Measurements from ENCODE around the gene OTOG. TPM values are rescaled to one million over a fixed set of nuclear protein-coding genes. Genes with fewer than 3 reads are reported as not detected.

The OTOG gene
- total RNA-seq, 2 experiments from 2014 or later = not detected

GRCh38 chr11:17511571-17511970 is 35.5 kb upstream of the OTOG start:
- Mint-ChIP-seq H3K27ac (no peak overlapping the region), H3K4me1 (no peaks in the 10 kb centered on the region), H3K4me3 (no peak overlapping the region), H3K9me3 (no peaks in the 10 kb centered on the region), H3K27me3 (peaks cover 3% of the 10 kb centered on the region), H3K36me3 (ENCODE audit: low read depth) (no peaks in the 10 kb centered on the region)
- ChIA-PET POLR2A (no interaction called here), CTCF (interaction anchor here (0.7 to 1.2 kb wide), 3 partner anchors 9 to 55 kb away, joined by 3 read pairs; no protein-coding TSS in a partner anchor)
- no peak for DNase-seq

- CTCF ChIA-PET = interaction anchor here (0.7 to 1.2 kb wide), 3 partner anchors 8 to 56 kb away, joined by 3 read pairs; no protein-coding TSS in a partner anchor
- no peak for DNase-seq
- no peaks in the 10 kb centered on the region for H3K36me3 Mint-ChIP-seq (ENCODE audit: low read depth)
- POLR2A ChIA-PET = no interaction called here
- no peak overlapping the region for H3K27ac Mint-ChIP-seq
- no peaks in the 10 kb centered on the region for H3K9me3 Mint-ChIP-seq
- no peak overlapping the region for H3K4me3 Mint-ChIP-seq
- H3K4me1 Mint-ChIP-seq = no peaks in the 10 kb centered on the region
- H3K27me3 Mint-ChIP-seq = peaks cover 3% of the 10 kb centered on the region
Observed at GRCh38 chr11:17512101-17512500, 35.0 kb upstream of the OTOG start.

- Mint-ChIP-seq H3K4me3 (no peak overlapping the region), H3K4me1 (no peaks in the 10 kb centered on the region), H3K36me3 (ENCODE audit: low read depth) (no peaks in the 10 kb centered on the region), H3K9me3 (no peaks in the 10 kb centered on the region), H3K27ac (no peak overlapping the region), H3K27me3 (peaks cover 3% of the 10 kb centered on the region)
- no peak for DNase-seq
- CTCF ChIA-PET = interaction anchor here (1.1 to 2.3 kb wide), 3 partner anchors 9 to 131 kb away, joined by 4 to 5 read pairs (median 4); no protein-coding TSS in a partner anchor
- POLR2A ChIA-PET = no interaction called here
Observed at GRCh38 chr11:17513853-17514252, 33.2 kb upstream of the OTOG start.

GRCh38 chr11:17514476-17514875 is 32.6 kb upstream of the OTOG start:
- CTCF ChIA-PET = interaction anchor here (2.3 kb wide), 1 partner anchor 9 kb away, joined by 4 read pairs; no protein-coding TSS in a partner anchor
- no peaks in the 10 kb centered on the region for H3K4me1 Mint-ChIP-seq
- H3K9me3 Mint-ChIP-seq = no peaks in the 10 kb centered on the region
- no peak overlapping the region for H3K4me3 Mint-ChIP-seq
- POLR2A ChIA-PET = no interaction called here
- H3K36me3 Mint-ChIP-seq (ENCODE audit: low read depth) = no peaks in the 10 kb centered on the region
- no peak for DNase-seq
- no peak overlapping the region for H3K27ac Mint-ChIP-seq
- peaks cover 3% of the 10 kb centered on the region for H3K27me3 Mint-ChIP-seq

- H3K27me3 Mint-ChIP-seq = peaks cover 2% of the 10 kb centered on the region
- H3K4me1 Mint-ChIP-seq = no peaks in the 10 kb centered on the region
- no peaks in the 10 kb centered on the region for H3K9me3 Mint-ChIP-seq
- no peak for DNase-seq
- ChIA-PET POLR2A (no interaction called here), CTCF (interaction anchor here (0.9 kb wide), 1 partner anchor 13 kb away, joined by 4 read pairs; no protein-coding TSS in a partner anchor)
- no peak overlapping the region for H3K27ac Mint-ChIP-seq
- H3K36me3 Mint-ChIP-seq (ENCODE audit: low read depth) = no peaks in the 10 kb centered on the region
- no peak overlapping the region for H3K4me3 Mint-ChIP-seq
Observed at GRCh38 chr11:17515443-17516176, 31.4 kb upstream of the OTOG start.

GRCh38 chr11:17516551-17517150 is 30.4 kb upstream of the OTOG start:
- no peak overlapping the region for H3K4me3 Mint-ChIP-seq
- ChIA-PET POLR2A (no interaction called here), CTCF (interaction anchor here (0.9 kb wide), 1 partner anchor 12 kb away, joined by 4 read pairs; no protein-coding TSS in a partner anchor)
- H3K27me3 Mint-ChIP-seq = peaks cover 2% of the 10 kb centered on the region
- H3K4me1 Mint-ChIP-seq = no peaks in the 10 kb centered on the region
- H3K9me3 Mint-ChIP-seq = no peaks in the 10 kb centered on the region
- no peaks in the 10 kb centered on the region for H3K36me3 Mint-ChIP-seq (ENCODE audit: low read depth)
- no peak for DNase-seq
- no peak overlapping the region for H3K27ac Mint-ChIP-seq

GRCh38 chr11:17517186-17517585 is 29.9 kb upstream of the OTOG start:
- ChIA-PET POLR2A (no interaction called here), CTCF (no interaction called here)
- no peak for DNase-seq
- H3K27ac Mint-ChIP-seq = no peak overlapping the region
- H3K9me3 Mint-ChIP-seq = no peaks in the 10 kb centered on the region
- no peaks in the 10 kb centered on the region for H3K4me1 Mint-ChIP-seq
- no peaks in the 10 kb centered on the region for H3K36me3 Mint-ChIP-seq (ENCODE audit: low read depth)
- no peak overlapping the region for H3K4me3 Mint-ChIP-seq
- peaks cover 2% of the 10 kb centered on the region for H3K27me3 Mint-ChIP-seq

- H3K27me3 Mint-ChIP-seq = peaks cover 2% of the 10 kb centered on the region
- CTCF ChIA-PET = interaction anchor here (1.4 kb wide), 1 partner anchor 10 kb away, joined by 4 read pairs; no protein-coding TSS in a partner anchor
- no peak overlapping the region for H3K27ac Mint-ChIP-seq
- H3K36me3 Mint-ChIP-seq (ENCODE audit: low read depth) = no peaks in the 10 kb centered on the region
- no peaks in the 10 kb centered on the region for H3K4me1 Mint-ChIP-seq
- H3K4me3 Mint-ChIP-seq = no peak overlapping the region
- POLR2A ChIA-PET = no interaction called here
- no peaks in the 10 kb centered on the region for H3K9me3 Mint-ChIP-seq
- no peak for DNase-seq
Observed at GRCh38 chr11:17518366-17518765, 28.7 kb upstream of the OTOG start.

GRCh38 chr11:17519061-17519885 is 27.8 kb upstream of the OTOG start:
- no peak for DNase-seq
- Mint-ChIP-seq H3K36me3 (ENCODE audit: low read depth) (no peaks in the 10 kb centered on the region), H3K27me3 (peaks cover 2% of the 10 kb centered on the region), H3K4me3 (no peak overlapping the region), H3K9me3 (no peaks in the 10 kb centered on the region), H3K4me1 (no peaks in the 10 kb centered on the region), H3K27ac (no peak overlapping the region)
- ChIA-PET POLR2A (no interaction called here), CTCF (interaction anchor here (1.4 kb wide), 1 partner anchor 9 kb away, joined by 5 read pairs; no protein-coding TSS in a partner anchor)

GRCh38 chr11:17521106-17521900 is 25.8 kb upstream of the OTOG start:
- no peak for DNase-seq
- peaks cover 2% of the 10 kb centered on the region for H3K27me3 Mint-ChIP-seq
- CTCF ChIA-PET = interaction anchor here (0.7 to 1.3 kb wide), 2 partner anchors 10 to 522 kb away, joined by 3 read pairs; no protein-coding TSS in a partner anchor
- H3K4me1 Mint-ChIP-seq = no peaks in the 10 kb centered on the region
- no peak overlapping the region for H3K27ac Mint-ChIP-seq
- no peaks in the 10 kb centered on the region for H3K36me3 Mint-ChIP-seq (ENCODE audit: low read depth)
- POLR2A ChIA-PET = no interaction called here
- no peak overlapping the region for H3K4me3 Mint-ChIP-seq
- H3K9me3 Mint-ChIP-seq = no peaks in the 10 kb centered on the region

- no peak overlapping the region for H3K4me3 Mint-ChIP-seq
- peaks cover 2% of the 10 kb centered on the region for H3K27me3 Mint-ChIP-seq
- no peak for DNase-seq
- no peaks in the 10 kb centered on the region for H3K9me3 Mint-ChIP-seq
- CTCF ChIA-PET = interaction anchor here (1.4 kb wide), 1 partner anchor 10 kb away, joined by 5 read pairs; no protein-coding TSS in a partner anchor
- H3K36me3 Mint-ChIP-seq (ENCODE audit: low read depth) = no peaks in the 10 kb centered on the region
- POLR2A ChIA-PET = no interaction called here
- no peaks in the 10 kb centered on the region for H3K4me1 Mint-ChIP-seq
- H3K27ac Mint-ChIP-seq = no peak overlapping the region
Observed at GRCh38 chr11:17522655-17523054, 24.4 kb upstream of the OTOG start.

GRCh38 chr11:17524221-17524620 is 22.8 kb upstream of the OTOG start:
- Mint-ChIP-seq H3K27ac (no peak overlapping the region), H3K27me3 (peaks cover 2% of the 10 kb centered on the region), H3K36me3 (ENCODE audit: low read depth) (no peaks in the 10 kb centered on the region), H3K9me3 (no peaks in the 10 kb centered on the region), H3K4me3 (no peak overlapping the region), H3K4me1 (no peaks in the 10 kb centered on the region)
- CTCF ChIA-PET = interaction anchor here (1.1 kb wide), 1 partner anchor 60 kb away, joined by 3 read pairs; no protein-coding TSS in a partner anchor
- DNase-seq = no peak
- POLR2A ChIA-PET = no interaction called here

Measured in activated CD4-positive, alpha-beta T cell treated with anti-CD3 and anti-CD28 coated beads, Interleukin-2, amount 10 ng/mL, durations not matched to agents 7 days and 5 days (primary cell).